GM12878 (cell line): ENCODE results near the gene MED4. TPM values are rescaled to one million over a fixed set of nuclear protein-coding genes. Genes with fewer than 3 reads are reported as not detected.
"Not testable (repeated sequence)": the region's sequence is repeated elsewhere in the genome, so short reads cannot be mapped to it uniquely, and the experiment has no call there.

Source experiments
- ATAC-seq: fragments of 200-7000 bp; cut with Tn5 transposase; 3 replicates; pipeline ENCODE4 v1.9.1; 2020; ENCODE audit warnings: mild to moderate bottlenecking, moderate library complexity
- BruUV-seq: library from RNA; stranded (reverse); fragments of 400-500 nt; replicated peaks from 2 replicates; lab custom pipeline; 2021; lab: Mats Ljungman, UMichigan
- CTCF ChIA-PET: fragments of 300-600 bp; sonication (Branson Sonifier 250); formaldehyde crosslinking; extraction: SDS; loops from one replicate; lab custom pipeline; 2021; ENCODE audit warnings: inconsistent platforms; lab: Yijun Ruan, JAX
- POLR2A ChIA-PET: fragments of 350-600 bp; formaldehyde crosslinking; extraction: SDS; loops from one replicate; lab custom pipeline; 2021; ENCODE audit warnings: inconsistent platforms; lab: Charles Lee
- RAD21 ChIA-PET: fragments of 300-600 bp; sonication (Branson Sonifier 250); formaldehyde crosslinking; loops from one replicate; lab custom pipeline; 2023; ENCODE audit warnings: antibody characterized with exemption; ENCODE audit not compliant: unreplicated experiment; lab: Charles Lee
- SMC1A ChIA-PET: fragments of 300-600 bp; sonication (Branson Sonifier 250); formaldehyde crosslinking; loops from one replicate; lab custom pipeline; 2023; ENCODE audit not compliant: unreplicated experiment, uncharacterized antibody; lab: Charles Lee
- DNase-seq: peaks from one replicate; pipeline ENCODE4 v3.0.0-alpha.2; 2011; ENCODE audit warnings: low read depth, low spot score
- FAIRE-seq: peaks from 3 replicates; lab custom pipeline; 2011; peaks lifted over from hg19 to GRCh38; lab: Jason Lieb, UNC
- H2AFZ ChIP-seq: 2 replicates; pipeline ENCODE4 v1.6.0; 2011; ENCODE audit warnings: low read depth, low read length, control low read depth; ENCODE audit not compliant: control insufficient read depth
- H3K27ac ChIP-seq: 2 replicates; pipeline ENCODE4 v1.5.1; 2011; ENCODE audit warnings: control low read depth; ENCODE audit not compliant: control insufficient read depth, insufficient read depth
- H3K27me3 ChIP-seq, 2 experiments: replicated peaks in 1 of 2; 2 replicates each; pipeline versions ENCODE4 v1.6.0 to v1.6.1; 2011; ENCODE audit warnings: low read length in 1 of 2; ENCODE audit not compliant: control insufficient read depth in 2 of 2, insufficient read depth in 2 of 2
- H3K36me3 ChIP-seq, 2 experiments: 2 replicates each; pipeline ENCODE4 v1.5.1; 2011; ENCODE audit warnings: low read length in 1 of 2; ENCODE audit not compliant: control insufficient read depth in 2 of 2, insufficient read depth in 2 of 2
- H3K4me1 ChIP-seq: 2 replicates; pipeline ENCODE4 v1.6.1; 2011; ENCODE audit warnings: mild to moderate bottlenecking, low read length, moderate library complexity, mixed read lengths; ENCODE audit not compliant: control insufficient read depth, insufficient read depth
- H3K4me2 ChIP-seq: 2 replicates; pipeline ENCODE4 v1.6.0; 2011; ENCODE audit warnings: control low read depth; ENCODE audit not compliant: control insufficient read depth, insufficient read depth
- H3K4me3 ChIP-seq: fragments of 200-600 bp; sonication (generic); 2 replicates; pipeline ENCODE4 v1.5.1; 2016
- H3K79me2 ChIP-seq: 2 replicates; pipeline ENCODE4 v1.6.0; 2011; ENCODE audit warnings: low read length; ENCODE audit not compliant: control insufficient read depth, insufficient read depth
- H3K9ac ChIP-seq: 2 replicates; pipeline ENCODE4 v1.8.0; 2011; ENCODE audit warnings: low read length, control low read depth, mixed read lengths; ENCODE audit not compliant: control insufficient read depth, insufficient read depth
- H3K9me3 ChIP-seq: replicated peaks from 3 replicates; pipeline ENCODE4 v1.5.1; 2011; ENCODE audit warnings: mild to moderate bottlenecking, low read length; ENCODE audit not compliant: control insufficient read depth, insufficient read depth
- H4K20me1 ChIP-seq: 2 replicates; pipeline ENCODE4 v1.6.0; 2011; ENCODE audit not compliant: control insufficient read depth, insufficient read depth
- CEBPZ ChIP-seq: fragments of 150-350 bp; IDR thresholded peaks from 2 replicates; pipeline ENCODE4 v1.6.1; 2016; ENCODE audit warnings: low read depth, low read length
- GATAD2B ChIP-seq: fragments of 450-650 bp; conservative IDR thresholded peaks from 2 replicates; pipeline ENCODE4 v1.6.1; 2017; ENCODE audit warnings: low read depth, mild to moderate bottlenecking, moderate library complexity
- LARP7 ChIP-seq: fragments of 450-650 bp; IDR thresholded peaks from 2 replicates; pipeline ENCODE4 v1.6.1; 2017; ENCODE audit warnings: mild to moderate bottlenecking
- MEF2B ChIP-seq: fragments of 450-650 bp; IDR thresholded peaks from 2 replicates; pipeline ENCODE4 v1.6.1; 2018; ENCODE audit warnings: mild to moderate bottlenecking, moderate library complexity; ENCODE audit not compliant: partially characterized antibody, poor library complexity, severe bottlenecking
- NR2C1 ChIP-seq: fragments of 450-650 bp; IDR thresholded peaks from 2 replicates; pipeline ENCODE4 v1.6.1; 2017; ENCODE audit warnings: antibody characterized with exemption, mild to moderate bottlenecking, moderate library complexity
- POU2F2 ChIP-seq: IDR thresholded peaks from 3 replicates; pipeline ENCODE4 v1.6.1; 2011; ENCODE audit warnings: low read depth, mild to moderate bottlenecking, low read length, borderline replicate concordance
- SPI1 ChIP-seq: IDR thresholded peaks from 2 replicates; pipeline ENCODE4 v1.6.1; 2011; ENCODE audit warnings: low read depth, mild to moderate bottlenecking, low read length, moderate library complexity, borderline replicate concordance; ENCODE audit not compliant: insufficient read depth
- ZBED1 ChIP-seq: IDR thresholded peaks from 2 replicates; pipeline ENCODE4 v1.6.1; 2016; ENCODE audit warnings: borderline replicate concordance
- WGBS: methylation state at CpG from one replicate; pipeline ENCODE4 v1.1.6; 2016; ENCODE audit warnings: low lambda C conversion rate; ENCODE audit not compliant: insufficient replicate concordance, insufficient coverage; ENCODE audit errors: missing lambda C conversion rate; 5-methylcytosine and 5-hydroxymethylcytosine counted together
- in situ Hi-C: fragments of 300-500 bp; cut with MboI; formaldehyde crosslinking; loops from 9 replicates; pipeline ENCODE4 v1.14.3; 2018; ENCODE audit warnings: mixed read lengths
- intact Hi-C: fragments of 100-400 bp; cut with micrococcal nuclease; formaldehyde crosslinking; loops from one replicate; pipeline ENCODE4 v1.14.2; 2022; ENCODE audit not compliant: unreplicated experiment
- polyA plus RNA-seq, 11 experiments: library from polyadenylated mRNA; depleted of rRNA in 4 of 11; unstranded in 6 of 11; stranded (reverse) in 5 of 11; fragments of >200 nt; fragmentation: Nextera tagmentation in 4 of 11; fragmentation: Illumina TruSeq in 1 of 11; extraction: Ambion mirVana in 4 of 11; extraction: Trizol in 1 of 11; gene quantifications; 1 replicate in 1 of 11; 2 replicates in 10 of 11; pipeline versions ENCODE4 v1.2.1 to v1.2.3, GENCODE V29; 2011 to 2016; ENCODE audit warnings: inconsistent platforms in 2 of 11, missing spikeins in 2 of 11, low read depth in 1 of 11
- total RNA-seq, 4 experiments: library from RNA; depleted of rRNA in 3 of 4; stranded (reverse); fragments of >200 nt in 3 of 4; fragmentation: Illumina TruSeq in 1 of 4; extraction: Trizol in 1 of 4; gene quantifications; 2 replicates each; pipeline versions ENCODE4 v1.2.1 to v1.2.3, GENCODE V29; 2013 to 2021

MED4 gene
- total and polyA plus RNA-seq, 10 of the 15 experiments (the other 5 are each of a cell fraction or from before 2014, with no cell fraction given): 31.5 to 117 (median 87.4) TPM

DNA sequence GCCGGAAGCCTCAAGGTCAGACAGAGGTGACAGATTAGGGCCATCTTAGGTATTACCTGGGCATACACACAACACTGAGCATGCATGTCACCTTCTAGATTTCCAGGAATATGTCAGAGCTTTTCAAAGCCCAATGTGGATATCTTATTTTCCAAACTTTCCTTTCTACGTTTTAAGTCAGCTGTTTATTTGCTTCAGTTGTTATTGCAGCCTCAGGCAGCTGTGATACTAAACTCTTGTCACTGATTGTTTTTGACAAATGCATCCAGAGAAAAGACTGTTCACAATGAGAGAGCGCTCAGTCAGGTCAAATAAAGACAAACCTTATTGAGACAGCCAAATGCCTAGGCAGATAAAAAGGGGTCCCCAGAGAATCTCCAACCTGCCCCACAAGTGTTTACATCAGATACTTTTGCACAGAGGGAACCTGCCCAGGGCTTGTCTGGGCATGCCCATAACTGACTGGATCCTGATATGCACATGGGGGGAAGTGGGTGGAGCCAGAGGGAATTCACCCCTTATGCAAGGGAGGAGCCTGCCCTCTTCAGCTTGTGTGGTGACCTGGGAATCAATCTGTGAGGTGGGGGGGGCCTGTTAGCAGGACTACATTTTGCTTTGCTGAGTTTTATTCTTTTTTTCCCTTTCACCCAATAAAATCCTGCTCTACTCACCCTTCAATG, 28.5 kb downstream of the MED4 start:
- peak; percentile 42 for DNase-seq
- Histone ChIP-seq H3K27ac (peak overlapping the region; percentile 47), H3K9ac (no peak overlapping the region), H3K4me3 (no peak overlapping the region), H3K4me1 (peaks cover 4% of the 10 kb centered on the region), H2AFZ (no peak overlapping the region), H4K20me1 (no peaks in the 10 kb centered on the region), H3K36me3 (peaks cover 3 to 8% of the 10 kb centered on the region in 2 experiments), H3K79me2 (no peaks in the 10 kb centered on the region), H3K9me3 (peaks cover 17% of the 10 kb centered on the region; the same call in 2 of the 3 replicates), H3K4me2 (no peak overlapping the region), H3K27me3 (no peaks in the 10 kb centered on the region)
- ChIA-PET CTCF (interaction anchor here (1.1 to 1.6 kb wide), 4 partner anchors 12 to 514 kb away, joined by 5 to 7 read pairs (median 6); partner anchors contain the start of genes MED4 and NUDT15), POLR2A (interaction anchor here (1.7 kb wide), 1 partner anchor 28 kb away, joined by 9 read pairs; no protein-coding TSS in a partner anchor), RAD21 (interaction anchor here (1.4 kb wide), 1 partner anchor 28 kb away, joined by 8 read pairs; the partner anchor contains the start of gene NUDT15), SMC1A (interaction anchor here (1.0 to 3.2 kb wide), 5 partner anchors 12 to 29 kb away, joined by 3 to 11 read pairs (median 4); partner anchors contain the start of gene NUDT15)
- peak; percentile 96 for ATAC-seq
- TF ChIP-seq MEF2B (peak; percentile 36), GATAD2B (no peak), CEBPZ (no peak), LARP7 (no peak), ZBED1 (no peak), POU2F2 (peak; percentile 56; the same call in 1 of the 3 replicates), SPI1 (peak; percentile 55; the same call in 1 of the 2 replicates), NR2C1 (no peak)
- 99% methylated on average over 3 of the region's 3 CpGs for WGBS
- intact Hi-C loops: no loop called here
- in situ Hi-C loops: no loop called here
- no TSS peak for BruUV-seq
- FAIRE-seq: no peak

DNA sequence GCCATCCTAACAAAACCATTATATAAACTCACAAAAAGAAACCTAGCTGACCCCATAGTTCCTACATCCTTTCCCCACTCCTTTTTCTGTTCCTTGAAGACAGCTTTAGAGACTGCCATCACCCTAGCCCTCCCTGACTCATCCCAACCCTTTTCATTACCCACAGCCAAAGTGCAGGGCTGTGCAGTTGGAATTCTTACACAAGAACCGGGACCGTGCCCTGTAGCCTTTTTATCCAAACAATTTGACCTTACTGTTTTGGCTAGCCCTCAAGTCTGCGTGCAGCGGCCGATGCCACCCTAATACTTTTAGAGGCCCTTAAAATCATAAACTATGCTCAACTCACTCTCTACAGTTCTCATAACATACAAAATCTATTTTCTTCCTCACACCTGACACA, 35.0 kb downstream of the MED4 start:
- H2AFZ ChIP-seq, H3K9ac ChIP-seq, FAIRE-seq, H3K9me3 ChIP-seq, H3K36me3 ChIP-seq, H3K79me2 ChIP-seq, ATAC-seq, H4K20me1 ChIP-seq, SMC1A ChIA-PET, intact Hi-C loops, H3K4me2 ChIP-seq, in situ Hi-C loops, H3K27ac ChIP-seq, POLR2A ChIA-PET, RAD21 ChIA-PET, H3K4me3 ChIP-seq, DNase-seq, BruUV-seq, H3K27me3 ChIP-seq, H3K4me1 ChIP-seq: not testable (repeated sequence)
- WGBS: 66% methylated on average over 5 of the region's 5 CpGs
- CTCF ChIA-PET: interaction anchor here (1.1 kb wide), 1 partner anchor 22 kb away, joined by 3 read pairs; no protein-coding TSS in a partner anchor
